ENCODE results near the gene SV2B.
A peak's percentile ranks its signal among the peaks of the same experiment; 100 is the strongest.
"Not testable (repeated sequence)": the region's sequence is repeated elsewhere in the genome, so short reads cannot be mapped to it uniquely, and the experiment has no call there.

Gene SV2B

DNA sequence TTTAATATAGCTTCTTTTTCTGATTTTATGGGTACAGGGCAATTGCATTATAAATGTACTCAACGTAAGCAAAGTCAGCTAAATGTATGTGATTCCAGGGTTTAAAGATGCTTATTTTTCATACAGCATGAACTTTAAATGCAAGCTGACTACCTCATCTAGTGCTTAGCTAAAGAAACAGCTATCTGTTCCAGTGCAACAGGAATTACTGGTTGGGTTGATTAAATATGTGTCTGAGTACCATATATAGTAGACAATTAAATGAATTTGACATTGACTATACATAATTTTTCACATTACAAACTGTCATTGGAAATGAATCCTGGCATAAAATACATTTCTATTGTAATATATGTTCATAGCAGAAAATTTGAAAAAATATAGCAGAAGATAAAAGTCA, 26.3 kb upstream of the SV2B start:
- no peak overlapping the region for H3K4me3 ChIP-seq (ENCODE audit: low read depth, low read length)
- no peak for TF ChIP-seq CTCF (IDR thresholded peaks at IDR 0.05; ENCODE audit: insufficient read depth, low read depth, low read length, missing control alignments)
- no peak for DNase-seq (ENCODE audit: low read depth)

GRCh38 chr15:91075739-91076138, 24.3 kb upstream of the SV2B start:
- no peak overlapping the region for H3K4me3 ChIP-seq (ENCODE audit: low read depth, low read length)
- TF ChIP-seq CTCF (IDR thresholded peaks at IDR 0.05; ENCODE audit: insufficient read depth, low read depth, low read length, missing control alignments): no peak
- no peak for DNase-seq (ENCODE audit: low read depth)

DNA sequence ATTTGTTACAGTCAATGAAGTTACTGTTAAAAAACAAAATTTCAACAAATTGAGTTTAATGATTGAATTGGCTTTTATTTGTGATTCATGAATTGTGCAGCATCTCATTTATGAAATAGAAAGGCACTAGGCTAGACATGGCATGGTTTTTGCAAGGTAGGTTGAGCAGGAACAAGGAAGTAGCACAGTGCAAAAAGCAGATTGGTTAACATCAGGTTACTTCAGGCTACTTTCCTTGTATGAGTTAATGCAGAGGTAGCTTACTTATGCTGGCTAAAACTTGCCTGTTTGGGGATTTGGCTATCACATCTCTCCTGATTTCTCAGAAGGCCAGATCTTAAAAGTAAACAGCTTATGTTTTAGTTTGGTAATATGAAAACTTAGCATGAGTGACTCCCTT, 23.0 kb upstream of the SV2B start:
- no peak for DNase-seq (ENCODE audit: low read depth)
- H3K4me3 ChIP-seq (ENCODE audit: low read depth, low read length): no peak overlapping the region
- TF ChIP-seq CTCF (IDR thresholded peaks at IDR 0.05; ENCODE audit: insufficient read depth, low read depth, low read length, missing control alignments): no peak

DNA sequence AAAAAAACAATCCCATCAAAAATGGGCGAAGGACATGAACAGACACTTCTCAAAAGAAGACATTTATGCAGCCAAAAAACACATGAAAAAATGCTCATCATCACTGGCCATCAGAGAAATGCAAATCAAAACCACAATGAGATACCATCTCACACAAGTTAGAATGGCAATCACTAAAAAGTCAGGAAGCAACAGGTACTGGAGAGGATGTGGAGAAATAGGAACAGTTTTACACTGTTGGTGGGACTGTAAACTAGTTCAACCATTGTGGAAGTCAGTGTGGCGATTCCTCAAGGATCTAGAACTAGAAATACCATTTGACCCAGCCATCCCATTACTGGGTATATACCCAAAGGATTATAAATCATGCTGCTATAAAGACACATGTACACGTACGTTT, 6.2 kb upstream of the SV2B start:
- DNase-seq (ENCODE audit: low read depth); H3K4me3 ChIP-seq (ENCODE audit: low read depth, low read length): not testable (repeated sequence)

GRCh38 chr15:91098451-91098850, 1.6 kb upstream of the SV2B start:
- no peak overlapping the region for H3K4me3 ChIP-seq (ENCODE audit: low read depth, low read length)
- no peak for TF ChIP-seq CTCF (IDR thresholded peaks at IDR 0.05; ENCODE audit: insufficient read depth, low read depth, low read length, missing control alignments)
- DNase-seq (ENCODE audit: low read depth): no peak

- H3K4me3 ChIP-seq (ENCODE audit: low read depth, low read length): peak overlapping the region; percentile 59
- TF ChIP-seq CTCF (IDR thresholded peaks at IDR 0.05; ENCODE audit: insufficient read depth, low read depth, low read length, missing control alignments): peak; percentile 29
- peak; percentile 31 for DNase-seq (ENCODE audit: low read depth)
These were observed 452 bp upstream of the SV2B start for GRCh38 chr15:91099616-91099994.

GRCh38 chr15:91100814-91101607, 954 bp downstream of the SV2B start:
- TF ChIP-seq CTCF (IDR thresholded peaks at IDR 0.05; ENCODE audit: insufficient read depth, low read depth, low read length, missing control alignments): no peak
- peak overlapping the region; percentile 59 for H3K4me3 ChIP-seq (ENCODE audit: low read depth, low read length)
- no peak for DNase-seq (ENCODE audit: low read depth)
